NCI-H526 (cell line): ENCODE measurements around the gene MED15.
"Not testable (repeated sequence)": the region's sequence is repeated elsewhere in the genome, so short reads cannot be mapped to it uniquely, and the experiment has no call there.

Experiments used
- DNase-seq, 2 experiments: peaks; one replicate each; lab custom pipeline; 2025; lab: John Stamatoyannopoulos, UW

MED15 gene, protein sequence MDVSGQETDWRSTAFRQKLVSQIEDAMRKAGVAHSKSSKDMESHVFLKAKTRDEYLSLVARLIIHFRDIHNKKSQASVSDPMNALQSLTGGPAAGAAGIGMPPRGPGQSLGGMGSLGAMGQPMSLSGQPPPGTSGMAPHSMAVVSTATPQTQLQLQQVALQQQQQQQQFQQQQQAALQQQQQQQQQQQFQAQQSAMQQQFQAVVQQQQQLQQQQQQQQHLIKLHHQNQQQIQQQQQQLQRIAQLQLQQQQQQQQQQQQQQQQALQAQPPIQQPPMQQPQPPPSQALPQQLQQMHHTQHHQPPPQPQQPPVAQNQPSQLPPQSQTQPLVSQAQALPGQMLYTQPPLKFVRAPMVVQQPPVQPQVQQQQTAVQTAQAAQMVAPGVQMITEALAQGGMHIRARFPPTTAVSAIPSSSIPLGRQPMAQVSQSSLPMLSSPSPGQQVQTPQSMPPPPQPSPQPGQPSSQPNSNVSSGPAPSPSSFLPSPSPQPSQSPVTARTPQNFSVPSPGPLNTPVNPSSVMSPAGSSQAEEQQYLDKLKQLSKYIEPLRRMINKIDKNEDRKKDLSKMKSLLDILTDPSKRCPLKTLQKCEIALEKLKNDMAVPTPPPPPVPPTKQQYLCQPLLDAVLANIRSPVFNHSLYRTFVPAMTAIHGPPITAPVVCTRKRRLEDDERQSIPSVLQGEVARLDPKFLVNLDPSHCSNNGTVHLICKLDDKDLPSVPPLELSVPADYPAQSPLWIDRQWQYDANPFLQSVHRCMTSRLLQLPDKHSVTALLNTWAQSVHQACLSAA

DNA sequence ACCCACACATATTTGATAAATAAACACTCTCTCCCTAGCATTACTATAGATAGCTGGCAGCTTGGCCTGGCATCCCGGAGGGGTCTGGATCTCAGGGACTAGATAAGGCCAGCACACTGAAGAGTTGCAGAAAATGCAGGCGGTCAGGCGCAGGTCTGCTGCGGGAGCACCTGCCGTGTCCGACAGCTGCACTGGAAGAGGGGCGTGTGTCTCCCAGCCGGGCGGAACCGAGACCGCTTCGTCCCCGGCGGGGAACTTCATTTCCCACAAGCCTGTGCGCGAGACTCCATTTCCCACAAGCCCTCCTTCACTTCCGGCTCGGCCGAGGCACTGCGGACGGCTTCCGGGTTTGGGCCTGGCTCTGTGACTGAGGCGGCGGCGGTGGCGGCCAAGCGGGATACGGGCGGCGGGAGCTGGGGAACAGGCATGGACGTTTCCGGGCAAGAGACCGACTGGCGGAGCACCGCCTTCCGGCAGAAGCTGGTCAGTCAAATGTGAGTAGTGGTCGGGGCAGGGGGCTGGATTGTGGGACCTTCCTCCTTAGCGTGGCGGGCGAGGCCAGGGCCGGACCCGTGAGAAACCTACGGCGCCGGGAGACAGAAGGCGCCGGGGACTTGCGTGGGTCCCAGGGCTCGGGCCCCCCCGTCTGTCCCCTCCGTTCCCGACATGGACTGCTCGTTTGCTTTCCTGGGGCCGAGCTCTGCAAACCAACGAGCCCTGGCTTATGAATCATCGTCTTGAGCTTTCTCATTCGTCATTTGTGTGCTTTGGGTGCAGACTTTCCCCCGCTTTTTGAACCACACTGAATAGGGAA is at the start of gene MED15:
MED15 (plus strand) TSS at position 358 of the 814 bp plus-strand sequence; CDS start at position 427, 69 bp downstream.
- peak; percentile 69 to 92 for DNase-seq

DNA sequence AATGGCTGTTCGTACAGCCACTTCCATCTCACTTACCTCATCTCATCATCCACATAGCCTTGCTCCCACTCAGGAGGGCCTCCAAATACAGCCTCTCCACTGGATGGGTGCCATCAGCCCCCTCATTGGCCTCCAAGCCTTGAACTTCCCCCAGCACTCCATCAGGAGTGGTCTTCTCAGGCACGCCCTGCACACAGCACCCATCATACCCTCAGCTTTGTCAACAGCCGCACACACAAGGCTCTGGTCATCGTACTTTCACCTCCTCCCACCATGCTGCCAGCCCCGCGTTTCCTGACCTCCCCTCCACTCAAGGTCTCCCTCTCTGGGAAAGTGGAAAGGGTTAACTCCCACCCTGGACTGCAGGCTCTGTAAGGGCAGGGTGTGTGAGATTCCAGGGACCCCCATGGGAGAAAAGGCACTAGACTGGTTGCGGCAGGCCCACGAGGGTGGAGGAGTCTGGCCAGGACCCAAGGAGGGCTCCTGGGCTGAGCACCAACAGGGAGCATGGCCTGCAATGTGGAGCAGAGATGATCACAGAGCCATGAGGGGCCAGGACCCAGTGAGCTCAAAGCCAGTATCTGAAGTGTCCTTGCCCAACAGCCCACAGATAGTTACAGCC is 48.8 kb upstream of the MED15 start:
- no peak for DNase-seq

DNA sequence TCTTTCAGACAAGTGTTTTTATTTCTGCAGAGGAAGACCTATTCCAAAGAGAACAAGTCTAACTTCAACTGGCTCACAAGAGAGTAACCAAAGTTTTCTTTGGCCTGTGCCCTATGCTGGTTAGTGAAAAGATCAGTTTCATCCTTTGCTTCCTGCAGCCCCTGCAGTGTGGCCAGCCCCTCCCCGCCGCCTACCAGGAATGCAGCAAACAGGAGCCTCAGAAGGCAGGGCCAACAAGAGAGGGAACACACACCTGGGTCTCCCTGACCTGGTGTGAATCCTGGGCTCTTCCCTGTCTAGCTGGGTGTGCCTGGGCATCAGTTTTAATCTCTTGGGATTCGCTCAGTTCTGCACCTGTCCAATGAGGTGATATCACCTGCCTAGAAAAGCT is 48.3 kb upstream of the MED15 start:
- DNase-seq, result peak in 1 of 2 experiments; percentile 22

DNA sequence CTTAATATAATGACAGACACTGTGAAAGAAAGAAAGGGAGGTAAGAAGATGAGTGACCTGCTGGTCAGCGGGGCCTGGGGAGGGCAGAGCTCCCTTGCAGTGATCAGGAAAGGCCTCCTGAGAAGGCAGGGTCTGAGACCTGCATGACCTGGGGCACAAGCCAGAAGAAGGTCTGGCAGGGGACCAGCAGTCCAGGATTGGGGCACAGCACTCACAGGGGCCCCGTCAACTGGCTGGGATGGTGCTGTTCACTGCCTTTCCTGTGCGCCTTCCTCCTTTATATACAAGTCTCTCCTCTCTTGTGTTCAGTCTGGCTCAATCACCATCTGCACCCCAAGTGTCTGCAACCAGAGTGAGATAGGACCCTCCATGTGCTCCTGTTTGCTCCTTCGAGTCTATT is 47.5 kb upstream of the MED15 start:
- no peak for DNase-seq

DNA sequence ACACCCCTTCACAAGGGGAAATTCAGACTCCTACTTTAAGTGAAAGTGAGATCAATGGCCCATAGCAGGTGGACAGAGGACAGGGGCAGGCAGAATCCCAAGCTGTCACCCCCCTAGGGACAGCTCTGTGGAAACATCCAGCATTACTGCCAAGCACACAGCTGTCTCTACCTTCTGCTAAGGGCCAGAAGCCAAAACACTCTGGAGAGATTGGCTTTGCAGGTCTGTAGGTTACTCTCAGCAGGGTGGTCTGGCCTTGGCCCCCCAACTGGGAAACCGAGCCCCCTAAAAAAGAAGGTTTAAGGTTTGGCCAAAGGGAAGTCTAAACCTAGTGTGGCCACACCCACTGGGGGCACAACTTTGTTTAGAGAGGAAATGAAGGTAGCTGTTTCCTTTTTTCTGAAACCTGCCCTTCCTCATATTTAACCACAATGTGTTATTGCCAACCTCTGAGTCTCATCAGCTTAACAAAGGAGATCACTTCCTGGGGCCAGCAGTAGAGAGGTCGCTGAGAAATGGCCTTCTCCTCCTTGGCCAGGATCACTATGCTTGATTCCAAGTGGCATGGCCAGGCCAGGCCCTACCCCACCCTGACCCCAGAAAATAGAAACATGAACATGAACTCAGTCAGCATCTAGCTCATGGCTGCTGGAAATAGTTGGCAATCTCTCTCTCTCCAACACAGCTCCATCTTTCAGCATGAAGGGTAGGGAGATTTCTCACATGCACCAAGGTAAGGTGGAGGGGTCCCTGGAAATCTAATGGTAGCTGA is 43.9 kb upstream of the MED15 start:
- DNase-seq, result no peak

DNA sequence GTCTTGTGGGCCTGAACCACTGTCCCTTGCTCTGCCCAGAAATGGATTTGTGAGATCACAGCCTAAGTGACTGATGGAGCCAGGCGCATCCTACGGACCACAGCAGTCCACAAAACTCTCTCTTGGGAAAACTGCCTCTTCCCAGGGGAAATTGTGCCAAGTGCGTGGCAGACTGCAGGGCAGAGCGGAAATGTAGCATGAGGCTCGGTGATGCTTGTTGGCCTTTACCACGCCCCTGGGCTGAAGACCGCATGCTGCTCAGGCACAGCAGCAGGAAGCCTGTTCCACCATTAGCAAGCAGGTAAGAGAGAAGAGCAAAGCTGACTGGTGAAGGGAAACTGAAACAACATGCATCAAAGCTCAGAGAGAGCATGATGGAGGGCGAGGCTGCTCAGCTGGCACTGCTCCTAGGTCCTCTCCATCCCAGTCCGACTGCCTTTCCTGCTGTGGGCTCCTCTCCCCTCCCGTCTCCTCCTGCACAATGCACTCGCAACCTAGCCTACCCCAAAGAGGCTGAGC is 43.3 kb upstream of the MED15 start:
- no peak for DNase-seq

DNA sequence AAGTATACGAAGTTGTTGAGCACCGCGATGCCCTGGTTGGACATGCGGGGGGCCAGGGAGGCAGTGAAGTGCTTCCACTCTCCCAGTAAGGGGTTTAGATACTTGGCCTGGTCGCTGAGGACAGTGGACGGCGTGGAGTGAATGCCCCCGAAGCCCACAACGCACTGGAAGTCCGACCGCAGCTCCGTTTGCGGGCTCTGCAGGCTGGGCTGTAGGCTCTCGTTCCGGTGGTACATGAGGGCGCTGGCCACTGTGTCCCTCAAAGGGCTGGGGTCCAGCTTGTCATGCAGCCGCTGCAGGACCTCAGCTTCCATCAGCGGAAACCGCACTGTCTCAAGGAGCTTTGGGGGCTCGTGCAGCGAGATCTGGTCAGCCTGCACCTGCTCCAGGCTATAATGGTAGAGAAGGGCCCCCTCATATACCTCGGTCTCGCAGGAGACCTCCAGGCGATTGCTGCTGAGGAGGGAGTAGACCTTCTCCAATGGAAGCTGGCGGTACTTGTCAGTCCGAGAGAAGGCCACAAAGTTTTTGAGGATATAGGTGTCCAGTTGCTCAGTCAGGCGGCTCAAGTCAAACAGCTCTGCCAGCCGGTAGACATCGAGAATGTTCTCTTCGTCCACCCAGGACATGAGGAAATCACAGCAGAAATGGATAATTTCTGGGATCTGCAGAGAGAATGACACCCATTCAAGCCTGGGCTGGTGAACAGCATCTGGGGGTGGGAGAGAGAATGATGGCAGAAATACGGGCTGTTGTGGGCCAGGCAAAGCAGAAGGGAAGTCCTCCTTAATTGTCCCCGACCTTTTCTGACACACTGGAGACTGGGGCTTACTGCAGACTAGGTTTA is 42.3 kb upstream of the MED15 start:
- no peak for DNase-seq

DNA sequence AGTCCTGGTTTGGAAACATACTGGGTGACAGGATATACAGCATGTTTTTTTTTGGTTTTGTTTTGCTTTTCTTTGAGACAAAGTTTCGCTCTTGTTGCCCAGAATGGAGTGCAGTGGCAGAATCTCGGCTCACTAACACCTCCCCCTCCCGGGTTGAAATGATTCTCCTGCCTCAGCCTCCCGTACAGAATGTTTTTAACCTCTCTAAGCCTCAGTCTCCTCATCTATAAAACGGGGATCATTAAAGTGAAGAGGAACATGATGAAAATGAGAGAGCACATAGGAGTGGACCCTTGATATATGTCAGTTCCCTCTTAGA is 41.7 kb upstream of the MED15 start:
- DNase-seq, result no peak

DNA sequence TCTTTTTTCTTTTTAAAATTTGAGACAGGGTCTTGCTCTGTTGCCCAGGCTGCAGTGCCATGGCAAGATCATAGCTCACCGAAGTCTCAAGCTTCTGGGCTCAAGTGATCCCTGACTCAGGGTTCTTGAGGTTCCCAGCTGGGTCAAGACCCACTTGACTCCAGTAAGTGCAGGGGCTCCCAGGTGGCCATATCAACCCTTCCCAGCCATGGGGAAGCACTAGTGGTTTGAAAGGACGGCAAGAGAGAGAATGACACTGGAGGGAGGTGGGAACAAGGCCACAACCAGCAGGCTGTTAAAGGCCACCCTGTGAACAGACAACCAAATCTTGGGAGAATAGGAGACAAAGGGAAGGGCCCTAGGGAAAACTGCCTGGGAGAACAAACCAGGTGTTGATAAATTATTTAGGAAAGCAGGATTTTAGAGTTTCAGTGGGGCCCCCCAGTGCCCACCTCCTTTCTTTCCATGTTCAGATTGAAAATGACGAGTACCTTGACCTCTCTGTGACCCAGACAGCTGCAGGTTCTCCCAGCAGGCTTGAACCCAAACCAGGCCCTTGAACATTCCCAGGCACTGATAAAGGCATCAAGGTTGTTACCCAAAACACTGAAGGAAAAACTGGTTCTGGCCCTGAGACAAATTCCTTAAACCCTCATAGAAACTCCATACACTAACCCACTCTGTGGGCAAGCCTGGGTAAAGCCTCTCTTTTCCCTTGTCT is 40.6 kb upstream of the MED15 start:
- DNase-seq, result no peak

DNA sequence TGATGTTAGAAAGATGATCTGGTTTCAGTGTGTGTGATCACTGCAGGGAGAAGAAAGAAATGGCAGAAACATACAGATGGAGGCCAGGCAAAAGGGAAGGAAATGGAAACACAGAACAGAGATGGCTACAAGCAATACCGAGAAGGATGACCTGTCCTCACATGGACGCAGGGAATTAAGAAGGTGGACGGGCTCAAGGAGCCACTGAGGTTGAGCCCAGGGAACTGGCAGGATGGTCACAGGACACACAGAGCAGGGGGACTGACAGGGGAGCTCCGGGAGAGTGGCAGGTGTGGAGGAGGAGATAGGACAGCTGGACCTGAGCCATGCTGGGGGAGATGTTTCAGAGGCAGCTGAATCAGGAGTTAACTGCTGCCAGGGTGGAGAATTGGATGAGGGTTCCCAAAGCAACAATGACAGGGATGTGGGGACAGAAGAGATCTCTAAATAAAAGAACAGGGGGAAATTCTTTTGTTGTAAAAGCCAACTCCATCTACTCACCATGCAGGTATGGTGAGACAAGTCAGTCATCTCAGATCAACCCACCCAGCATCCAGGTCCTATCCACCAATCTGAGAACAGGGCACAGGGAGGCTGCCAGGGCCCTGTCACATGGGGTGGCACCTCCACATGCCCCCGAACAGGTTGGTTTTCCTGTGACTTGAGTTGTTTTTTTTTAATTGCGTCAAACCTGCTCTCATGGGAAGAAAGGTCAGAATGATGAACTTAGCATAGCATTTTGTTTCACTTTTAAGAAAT is 38.1 kb upstream of the MED15 start:
- DNase-seq, result no peak

DNA sequence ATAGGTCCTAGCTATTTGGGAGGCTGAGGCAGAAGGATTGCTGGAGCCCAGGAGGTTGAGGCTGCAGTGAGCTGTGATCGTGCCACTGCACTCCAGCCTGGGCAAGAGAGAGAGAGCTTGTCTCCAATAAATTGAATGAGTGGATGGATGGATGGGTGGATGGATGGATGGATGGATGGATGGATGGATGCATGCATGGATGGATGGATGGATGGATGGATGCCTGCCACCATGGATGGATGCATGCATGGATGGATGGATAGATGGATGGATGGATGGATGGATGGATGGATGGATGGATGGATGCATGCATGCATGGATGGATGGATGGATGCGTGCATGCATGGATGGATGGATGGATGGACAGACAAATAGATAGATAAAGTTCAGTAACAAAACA is 36.9 kb upstream of the MED15 start:
- DNase-seq, result not testable (repeated sequence)

DNA sequence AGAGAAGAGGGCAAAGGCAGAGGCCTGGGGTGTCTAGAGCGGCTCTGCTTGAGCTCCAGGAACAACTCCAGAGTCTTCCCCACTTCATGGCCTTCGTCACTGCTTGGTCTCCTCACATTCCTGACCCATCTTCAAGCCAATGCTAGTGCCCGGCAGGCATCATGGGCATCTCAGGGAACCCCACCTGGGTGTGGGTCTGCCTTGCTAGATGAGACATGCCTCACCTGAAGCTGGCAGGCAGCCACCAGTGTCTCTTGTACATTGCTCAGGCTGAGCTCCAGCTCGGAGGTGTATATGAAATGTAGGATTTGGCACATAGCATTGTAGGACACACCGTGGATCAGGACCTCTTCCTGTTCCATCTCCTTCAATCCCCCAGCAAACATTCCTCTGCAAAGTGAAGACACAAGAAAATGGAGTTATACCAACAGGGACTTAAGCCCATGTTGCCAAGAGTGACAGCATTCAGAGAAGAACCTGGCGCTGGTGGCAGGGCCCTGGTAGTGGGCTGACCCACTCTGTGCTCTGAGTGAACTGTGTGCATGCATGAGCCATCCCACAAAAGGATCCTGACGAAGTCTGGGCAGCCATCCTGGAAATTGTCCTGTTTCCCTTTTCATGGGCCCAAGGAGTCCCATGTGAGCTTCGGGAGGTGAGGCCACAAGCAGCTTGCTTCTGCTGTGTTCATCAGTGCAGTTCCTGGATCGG is 36.1 kb upstream of the MED15 start:
- DNase-seq, result no peak

DNA sequence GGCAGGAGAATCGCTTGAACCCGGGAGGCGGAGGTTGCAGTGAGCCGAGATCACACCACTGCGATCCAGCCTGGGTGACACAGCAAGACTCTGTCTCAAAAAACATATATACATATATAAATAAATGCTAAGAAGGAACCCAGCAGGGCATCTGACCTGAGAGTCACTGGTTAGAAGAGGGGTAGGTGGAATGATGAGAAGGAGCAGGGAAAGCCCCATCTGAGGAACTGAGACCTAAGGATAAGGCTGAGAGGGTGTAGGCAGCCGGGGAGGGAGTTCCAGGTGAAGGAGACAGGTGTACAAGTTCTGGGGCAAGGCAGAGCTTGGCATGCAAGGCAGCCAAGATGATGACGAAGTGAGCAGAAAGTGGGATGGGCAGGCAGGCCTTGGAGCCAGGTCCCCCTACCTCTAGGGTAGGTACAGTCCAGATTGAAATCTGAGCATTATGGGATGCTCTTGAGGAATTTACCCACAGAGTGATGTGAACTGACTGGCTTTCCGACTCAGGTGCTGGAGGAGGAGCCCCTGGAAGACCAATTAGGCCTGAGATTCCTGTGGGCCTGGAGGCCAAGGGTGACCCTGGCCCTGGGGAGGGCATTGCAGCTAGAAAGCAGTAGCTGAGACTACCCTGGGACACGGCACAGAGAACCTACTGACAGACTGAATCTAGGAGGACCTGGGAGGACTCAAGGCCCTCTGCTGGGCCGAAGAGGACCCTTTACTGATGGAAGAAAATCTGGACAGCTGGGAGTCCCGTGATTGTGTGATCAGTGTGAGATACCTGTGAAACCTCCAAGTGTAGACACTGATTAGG is 34.6 kb upstream of the MED15 start:
- no peak for DNase-seq

DNA sequence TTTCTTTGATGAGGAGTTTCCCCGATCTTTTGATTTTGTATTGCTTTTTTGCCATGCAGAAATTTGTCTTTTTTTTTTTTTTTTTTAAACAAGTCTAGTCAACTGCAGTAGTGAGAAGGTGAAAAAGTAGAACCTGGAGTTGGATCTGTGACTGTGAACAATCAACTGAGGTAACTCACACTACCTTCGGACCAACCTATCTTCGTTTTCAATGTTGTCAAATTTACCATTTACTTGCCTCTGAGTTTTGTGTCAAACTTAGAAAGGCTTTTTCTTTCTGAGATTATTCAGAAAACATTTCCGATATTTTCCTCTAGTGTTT is 32.3 kb upstream of the MED15 start:
- DNase-seq, result no peak

DNA sequence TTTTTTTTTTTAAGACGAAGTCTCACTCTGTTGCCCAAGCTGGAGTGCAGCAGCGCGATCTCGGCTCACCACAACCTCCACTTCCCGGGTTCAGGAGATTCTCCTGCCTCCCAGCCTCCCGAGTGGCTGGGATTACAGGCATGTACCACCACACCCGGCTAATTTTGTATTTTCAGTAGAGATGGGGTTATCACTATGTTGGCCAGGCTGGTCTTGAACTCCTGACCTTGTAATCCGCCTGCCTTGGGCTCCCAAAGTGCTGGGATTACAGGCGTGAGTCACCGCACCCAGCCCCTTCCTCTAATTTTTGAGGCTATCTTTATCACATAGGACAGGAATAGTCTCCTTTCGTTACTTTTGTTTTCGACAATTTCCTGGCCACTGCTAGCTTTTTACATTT is 31.8 kb upstream of the MED15 start:
- DNase-seq, result not testable (repeated sequence)

DNA sequence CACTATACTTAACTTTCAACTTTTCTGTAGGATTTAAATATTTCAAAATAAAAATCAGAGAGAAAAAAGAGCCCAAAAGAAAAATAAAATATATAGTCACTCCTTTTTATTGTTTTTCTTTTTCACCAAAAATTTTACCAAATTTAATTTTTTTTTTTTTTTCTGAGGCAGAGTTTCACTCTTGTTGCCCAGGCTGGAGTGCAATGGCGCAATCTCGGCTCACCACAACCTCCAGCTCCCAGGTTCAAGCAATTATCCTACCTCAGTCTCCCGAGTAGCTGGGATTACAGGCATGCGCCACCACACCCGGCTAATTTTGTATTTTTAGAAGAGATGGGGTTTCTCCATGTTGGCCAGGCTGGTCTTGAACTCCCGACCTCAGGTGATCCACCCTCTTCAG is 29.4 kb upstream of the MED15 start:
- DNase-seq, result not testable (repeated sequence)

DNA sequence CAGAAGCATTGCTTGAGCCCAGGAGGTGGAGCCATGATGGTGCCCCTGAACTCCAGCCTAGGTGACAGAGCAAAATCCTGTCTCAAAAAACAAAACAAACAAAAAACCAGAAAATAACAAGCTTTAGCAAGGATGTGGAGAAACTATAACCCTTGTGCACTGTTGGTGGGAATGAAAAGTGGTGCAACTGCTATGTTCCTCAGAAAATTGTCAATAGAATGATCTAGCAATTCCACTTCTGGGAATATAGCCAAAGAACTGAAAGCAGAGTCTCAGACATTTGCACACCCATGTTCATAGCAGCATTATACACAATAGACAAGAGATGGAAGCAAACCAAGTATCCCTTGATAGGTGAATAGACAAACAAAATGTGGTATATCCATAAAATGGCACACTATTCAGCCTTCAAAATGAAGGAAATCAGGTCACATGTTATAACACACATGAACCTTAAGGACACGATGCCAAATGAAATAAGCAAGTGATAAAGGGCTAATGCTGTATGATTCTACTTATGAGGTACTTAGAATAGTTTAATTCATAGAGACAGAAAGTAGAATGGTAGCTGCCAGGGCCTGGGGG is 27.7 kb upstream of the MED15 start:
- DNase-seq, result no peak
